OCI-LY7 (cell line): Measurements from ENCODE around the gene COQ8B. TPM values are rescaled to one million over a fixed set of nuclear protein-coding genes. Genes with fewer than 3 reads are reported as not detected.

Experiments
- BruUV-seq: library from RNA; stranded (reverse); fragments of 400-500 nt; replicated peaks from 2 replicates; lab custom pipeline; 2021; lab: Mats Ljungman, UMichigan
- CTCF ChIA-PET: fragments of 300-600 bp; sonication (Branson Sonifier 250); formaldehyde crosslinking; loops from one replicate; lab custom pipeline; 2022; ENCODE audit warnings: antibody characterized with exemption; ENCODE audit not compliant: unreplicated experiment; lab: Charles Lee
- POLR2A ChIA-PET: fragments of 300-600 bp; sonication (Branson Sonifier 250); formaldehyde crosslinking; loops from one replicate; lab custom pipeline; 2022; ENCODE audit warnings: antibody characterized with exemption; lab: Charles Lee
- DNase-seq: peaks from one replicate; pipeline ENCODE4 v3.0.0-alpha.2; 2015; ENCODE audit warnings: low spot score
- H2AFZ ChIP-seq: fragments of 200-600 bp; sonication (generic), shearing (Covaris generic); 2 replicates; pipeline ENCODE4 v1.6.1; 2014; ENCODE audit warnings: mild to moderate bottlenecking, antibody characterized with exemption, low read length, moderate library complexity
- H3K27ac ChIP-seq: fragments of 200-600 bp; sonication (generic); 2 replicates; pipeline ENCODE4 v1.5.1; 2014; ENCODE audit warnings: mixed run types, low read depth, mild to moderate bottlenecking, moderate library complexity, low read length, inconsistent platforms; ENCODE audit not compliant: poor library complexity, severe bottlenecking
- H3K36me3 ChIP-seq: fragments of 200-600 bp; sonication (generic); 2 replicates; pipeline ENCODE4 v1.6.1; 2014; ENCODE audit warnings: mild to moderate bottlenecking, antibody characterized with exemption, low read length, moderate library complexity, mixed read lengths; ENCODE audit not compliant: insufficient read depth
- H3K4me1 ChIP-seq: fragments of 200-600 bp; sonication (generic); 2 replicates; pipeline ENCODE4 v1.5.1; 2014; ENCODE audit warnings: mild to moderate bottlenecking, low read length; ENCODE audit not compliant: insufficient read depth, poor library complexity, severe bottlenecking
- H3K4me2 ChIP-seq: fragments of 200-600 bp; sonication (generic); 2 replicates; pipeline ENCODE4 v1.6.1; 2014; ENCODE audit warnings: mild to moderate bottlenecking, low read length
- H3K4me3 ChIP-seq: fragments of 200-600 bp; sonication (generic); 2 replicates; pipeline ENCODE4 v1.5.1; 2014; ENCODE audit warnings: mild to moderate bottlenecking, low read depth, low read length; ENCODE audit not compliant: poor library complexity, severe bottlenecking
- H3K79me2 ChIP-seq: fragments of 200-600 bp; sonication (generic); 2 replicates; pipeline ENCODE4 v1.6.1; 2016; ENCODE audit warnings: low read depth, mild to moderate bottlenecking, low read length, moderate library complexity, mixed read lengths; ENCODE audit not compliant: insufficient read depth
- H3K9me2 ChIP-seq: fragments of 200-600 bp; sonication (generic); 2 replicates; pipeline ENCODE4 v1.6.1; 2016; ENCODE audit warnings: mild to moderate bottlenecking, low read length, mixed read lengths; ENCODE audit not compliant: insufficient read depth
- H3K9me3 ChIP-seq: fragments of 200-600 bp; sonication (generic); 2 replicates; pipeline ENCODE4 v1.6.1; 2014; ENCODE audit warnings: mild to moderate bottlenecking, mixed run types, low read length, mixed read lengths
- H4K20me1 ChIP-seq: fragments of 200-600 bp; sonication (generic); 2 replicates; pipeline ENCODE4 v1.6.1; 2014; ENCODE audit warnings: mild to moderate bottlenecking, antibody characterized with exemption, low read length, moderate library complexity, mixed read lengths; ENCODE audit not compliant: insufficient read depth
- EZH2phosphoT487 ChIP-seq: fragments of 200-600 bp; sonication (generic); IDR thresholded peaks from 2 replicates; pipeline ENCODE4 v1.6.1; 2018; ENCODE audit warnings: low read depth, borderline replicate concordance, mild to moderate bottlenecking, mixed run types, antibody characterized with exemption, low read length, moderate library complexity, mixed read lengths
- intact Hi-C: fragments of 100-400 bp; cut with micrococcal nuclease; formaldehyde crosslinking; loops from one replicate; pipeline ENCODE4 v1.10.0; 2022; ENCODE audit not compliant: unreplicated experiment
- total RNA-seq, 2 experiments: library from RNA; depleted of rRNA in 1 of 2; stranded (reverse); fragments of >200 nt in 1 of 2; shearing (Covaris generic) in 1 of 2; gene quantifications; 2 replicates each; pipeline ENCODE4 v1.2.3, GENCODE V29; 2014 to 2022
- TF ChIP-seq, protein P1 (sequence below): fragments of 200-600 bp; sonication (generic); conservative IDR thresholded peaks from 2 replicates; pipeline ENCODE4 v1.5.1; 2014; ENCODE audit warnings: mild to moderate bottlenecking, antibody characterized with exemption, low read length, moderate library complexity, mixed read lengths

Gene COQ8B
- total RNA-seq, 2 experiments from 2014 or later, result 34.6 to 34.9 TPM

DNA sequence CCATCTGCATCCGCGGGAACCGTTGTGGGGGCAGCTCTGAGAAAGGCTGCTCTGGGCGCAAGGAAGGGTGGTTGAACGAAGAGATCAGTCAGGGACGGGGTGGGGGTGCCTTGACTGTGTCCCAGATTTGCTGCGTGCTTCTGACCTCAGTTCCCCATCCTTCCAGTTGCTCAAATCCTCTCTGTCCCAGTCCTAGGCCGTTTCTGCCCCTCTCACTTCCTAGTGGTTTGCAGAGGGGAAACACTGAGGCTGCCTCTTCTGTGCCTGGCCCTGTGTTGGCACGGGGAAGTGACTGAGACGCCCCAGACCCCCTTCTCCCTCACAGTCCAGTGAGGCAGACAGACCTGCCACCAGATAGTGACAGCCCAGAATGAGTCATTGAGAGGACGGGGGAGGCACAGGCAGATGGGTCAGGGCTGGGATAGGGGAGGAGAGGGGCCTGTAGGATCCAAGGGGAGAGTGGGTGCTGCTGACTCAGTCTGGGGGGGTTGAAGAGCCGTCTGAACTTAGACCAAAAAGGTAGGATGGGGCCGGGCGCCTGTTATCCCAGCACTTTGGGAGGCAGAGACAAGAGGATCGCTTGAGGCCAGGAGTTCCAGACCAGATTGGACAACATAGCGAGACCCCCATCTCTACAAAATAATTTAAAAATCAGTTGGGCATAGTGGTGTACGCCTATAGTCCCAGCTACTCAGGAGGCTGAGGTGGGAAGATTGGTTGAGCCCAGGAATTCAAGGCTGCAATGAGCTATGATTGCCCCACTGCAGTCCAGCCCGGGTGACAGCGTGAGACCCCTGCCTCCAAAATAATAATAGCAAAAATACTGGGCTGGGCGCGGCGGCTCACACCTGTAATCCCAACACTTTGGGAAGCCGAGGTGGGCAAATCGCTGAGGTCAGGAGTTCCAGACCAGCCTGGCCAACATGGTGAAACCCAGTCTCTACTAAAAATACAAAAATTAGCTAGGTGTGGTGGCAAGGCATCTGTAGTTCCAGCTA is 52.7 kb downstream of the COQ8B start:
- POLR2A ChIA-PET, result no interaction called here
- intact Hi-C loops, result loop anchor here (1.0 to 5.0 kb wide), 4 partner anchors 88 to 481 kb away; partner anchors contain the start of genes ACTMAP and SNRPA
- Histone ChIP-seq H3K79me2 (no peaks in the 10 kb centered on the region), H3K36me3 (no peaks in the 10 kb centered on the region), H3K4me2 (peak overlapping the region; percentile 83), H2AFZ (peak overlapping the region; percentile 94), H3K9me2 (no peaks in the 10 kb centered on the region), H3K4me1 (peaks cover 8% of the 10 kb centered on the region), H3K9me3 (no peaks in the 10 kb centered on the region), H3K4me3 (peak overlapping the region; percentile 76), H3K27ac (no peak overlapping the region), H4K20me1 (no peaks in the 10 kb centered on the region)
- BruUV-seq, result no TSS peak
- no peak for DNase-seq
- CTCF ChIA-PET, result interaction anchor here (0.6 to 1.0 kb wide), 2 partner anchors 86 to 156 kb away, joined by 3 read pairs; partner anchors contain the start of gene ACTMAP
- TF ChIP-seq, protein P1, sequence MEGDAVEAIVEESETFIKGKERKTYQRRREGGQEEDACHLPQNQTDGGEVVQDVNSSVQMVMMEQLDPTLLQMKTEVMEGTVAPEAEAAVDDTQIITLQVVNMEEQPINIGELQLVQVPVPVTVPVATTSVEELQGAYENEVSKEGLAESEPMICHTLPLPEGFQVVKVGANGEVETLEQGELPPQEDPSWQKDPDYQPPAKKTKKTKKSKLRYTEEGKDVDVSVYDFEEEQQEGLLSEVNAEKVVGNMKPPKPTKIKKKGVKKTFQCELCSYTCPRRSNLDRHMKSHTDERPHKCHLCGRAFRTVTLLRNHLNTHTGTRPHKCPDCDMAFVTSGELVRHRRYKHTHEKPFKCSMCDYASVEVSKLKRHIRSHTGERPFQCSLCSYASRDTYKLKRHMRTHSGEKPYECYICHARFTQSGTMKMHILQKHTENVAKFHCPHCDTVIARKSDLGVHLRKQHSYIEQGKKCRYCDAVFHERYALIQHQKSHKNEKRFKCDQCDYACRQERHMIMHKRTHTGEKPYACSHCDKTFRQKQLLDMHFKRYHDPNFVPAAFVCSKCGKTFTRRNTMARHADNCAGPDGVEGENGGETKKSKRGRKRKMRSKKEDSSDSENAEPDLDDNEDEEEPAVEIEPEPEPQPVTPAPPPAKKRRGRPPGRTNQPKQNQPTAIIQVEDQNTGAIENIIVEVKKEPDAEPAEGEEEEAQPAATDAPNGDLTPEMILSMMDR, result no peak
- no peak for TF ChIP-seq EZH2phosphoT487

DNA sequence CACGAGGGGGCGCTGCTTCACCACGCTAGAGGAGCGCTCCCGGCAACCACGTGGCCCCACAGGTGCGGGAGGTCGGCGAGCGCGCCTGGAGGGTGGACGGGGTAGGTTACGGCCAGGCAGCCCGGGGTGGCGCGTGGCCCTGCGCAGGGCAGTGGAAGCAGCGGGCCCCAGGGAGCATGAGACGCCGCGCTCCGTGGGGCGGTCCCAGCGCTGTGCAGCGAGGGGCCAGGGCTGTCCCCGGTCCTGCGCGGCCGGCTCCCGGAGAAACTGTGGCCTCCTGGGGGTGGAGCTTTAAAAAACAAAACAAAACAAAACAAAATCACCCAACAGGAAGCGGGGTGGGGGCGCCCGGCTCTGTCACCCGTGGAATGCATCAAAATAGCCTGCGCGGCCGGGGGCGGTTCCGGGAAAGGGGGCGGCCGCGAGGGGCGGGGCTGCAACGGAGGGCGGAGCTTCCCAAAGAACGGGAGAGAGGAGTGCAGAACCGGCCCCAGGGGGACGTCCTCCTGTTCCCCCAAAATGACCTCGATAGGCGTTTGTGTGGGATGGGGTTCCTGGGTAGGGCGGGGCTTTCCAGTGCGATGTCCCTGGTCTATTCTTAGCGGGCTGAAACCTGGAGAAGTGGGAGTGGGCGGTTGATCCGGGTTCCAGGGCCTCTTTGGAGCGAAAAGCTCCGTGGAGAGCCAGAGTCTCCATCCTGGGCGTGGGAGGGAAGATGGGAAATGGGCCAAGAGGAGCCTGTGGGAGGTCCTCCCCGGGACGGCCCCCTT is 53.6 kb downstream of the COQ8B start:
- Histone ChIP-seq H3K4me3 (peak overlapping the region; percentile 76), H2AFZ (peak overlapping the region; percentile 94), H3K79me2 (no peaks in the 10 kb centered on the region), H3K4me1 (peaks cover 8% of the 10 kb centered on the region), H3K27ac (peak overlapping the region; percentile 31), H3K36me3 (no peaks in the 10 kb centered on the region), H3K4me2 (peak overlapping the region; percentile 83), H3K9me2 (no peaks in the 10 kb centered on the region), H4K20me1 (no peaks in the 10 kb centered on the region), H3K9me3 (no peaks in the 10 kb centered on the region)
- ChIA-PET CTCF (interaction anchor here (0.6 to 1.0 kb wide), 2 partner anchors 87 to 157 kb away, joined by 3 read pairs; partner anchors contain the start of gene ACTMAP), POLR2A (interaction anchor here (0.6 kb wide), 1 partner anchor 157 kb away, joined by 3 read pairs; no protein-coding TSS in a partner anchor)
- intact Hi-C loops, result loop anchor here (1.0 to 5.0 kb wide), 5 partner anchors 89 to 482 kb away; partner anchors contain the start of genes ACTMAP and SNRPA
- no TSS peak for BruUV-seq
- no peak for TF ChIP-seq EZH2phosphoT487
- TF ChIP-seq, protein P1, result peak; percentile 90; the same call in 1 of the 2 replicates
- DNase-seq, result peak; percentile 91
